GM19468 (cell line): ENCODE data around the gene HOXA13.

Experiments
- ATAC-seq: cut with Tn5 transposase; IDR thresholded peaks from one replicate; pipeline ENCODE4 v1.9.1; 2021; ENCODE audit warnings: mild to moderate bottlenecking, moderate library complexity, moderate number of reproducible peaks; ENCODE audit not compliant: unreplicated experiment; ENCODE audit errors: extremely low read depth

Gene HOXA13

GRCh38 chr7:27209933-27210440 is 10.1 kb upstream of the HOXA13 start:
- ATAC-seq: no peak

DNA sequence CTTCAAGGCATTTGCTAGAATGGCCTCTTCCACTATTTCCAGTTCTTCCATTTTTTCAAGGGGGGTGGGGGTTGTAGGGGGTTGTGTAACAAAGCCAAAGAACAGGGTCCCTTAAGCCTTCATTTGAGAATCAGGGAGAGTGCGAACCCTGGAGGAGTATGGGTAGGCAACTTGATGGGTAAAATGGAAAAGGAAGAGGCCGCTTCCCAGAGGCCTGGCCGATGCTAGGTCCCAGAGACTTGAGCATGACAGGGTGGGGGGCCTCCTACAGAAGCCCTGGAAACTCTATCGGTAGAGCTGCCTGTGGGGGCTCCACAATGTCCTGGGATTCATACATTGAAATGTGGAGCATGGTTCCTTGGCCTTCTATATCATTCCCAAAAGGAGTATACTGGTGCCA is 9.1 kb upstream of the HOXA13 start:
- ATAC-seq: no peak

DNA sequence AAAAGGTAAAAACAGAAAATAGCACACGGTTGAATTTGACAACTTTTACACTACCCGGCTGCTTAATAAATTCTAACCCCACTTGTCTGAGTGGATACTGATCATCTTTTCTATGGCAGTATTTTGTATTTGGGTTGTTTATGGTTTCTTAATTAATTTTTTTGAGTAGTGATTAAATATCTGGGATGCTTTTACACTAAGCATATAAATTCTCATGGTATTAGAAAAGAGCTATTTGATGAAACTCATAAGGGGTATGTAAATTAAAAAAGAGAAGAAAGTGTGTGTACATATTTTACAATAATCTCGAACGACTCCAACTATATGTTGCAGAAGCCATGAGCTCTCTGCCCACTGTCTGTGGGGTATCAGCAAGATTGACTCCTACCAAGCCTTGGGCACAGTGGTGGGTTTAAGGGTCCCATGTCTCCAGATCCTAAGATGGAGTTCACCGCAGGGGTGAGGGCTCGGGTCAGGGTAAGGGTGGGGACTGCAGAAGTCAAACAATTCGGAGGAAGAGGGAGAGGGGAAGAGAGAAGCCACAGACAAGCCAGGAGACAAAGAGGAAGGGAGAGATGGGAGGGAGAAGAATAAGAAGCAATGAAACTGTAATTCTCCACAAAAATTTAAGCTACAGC is 7.6 kb upstream of the HOXA13 start:
- ATAC-seq: no peak

DNA sequence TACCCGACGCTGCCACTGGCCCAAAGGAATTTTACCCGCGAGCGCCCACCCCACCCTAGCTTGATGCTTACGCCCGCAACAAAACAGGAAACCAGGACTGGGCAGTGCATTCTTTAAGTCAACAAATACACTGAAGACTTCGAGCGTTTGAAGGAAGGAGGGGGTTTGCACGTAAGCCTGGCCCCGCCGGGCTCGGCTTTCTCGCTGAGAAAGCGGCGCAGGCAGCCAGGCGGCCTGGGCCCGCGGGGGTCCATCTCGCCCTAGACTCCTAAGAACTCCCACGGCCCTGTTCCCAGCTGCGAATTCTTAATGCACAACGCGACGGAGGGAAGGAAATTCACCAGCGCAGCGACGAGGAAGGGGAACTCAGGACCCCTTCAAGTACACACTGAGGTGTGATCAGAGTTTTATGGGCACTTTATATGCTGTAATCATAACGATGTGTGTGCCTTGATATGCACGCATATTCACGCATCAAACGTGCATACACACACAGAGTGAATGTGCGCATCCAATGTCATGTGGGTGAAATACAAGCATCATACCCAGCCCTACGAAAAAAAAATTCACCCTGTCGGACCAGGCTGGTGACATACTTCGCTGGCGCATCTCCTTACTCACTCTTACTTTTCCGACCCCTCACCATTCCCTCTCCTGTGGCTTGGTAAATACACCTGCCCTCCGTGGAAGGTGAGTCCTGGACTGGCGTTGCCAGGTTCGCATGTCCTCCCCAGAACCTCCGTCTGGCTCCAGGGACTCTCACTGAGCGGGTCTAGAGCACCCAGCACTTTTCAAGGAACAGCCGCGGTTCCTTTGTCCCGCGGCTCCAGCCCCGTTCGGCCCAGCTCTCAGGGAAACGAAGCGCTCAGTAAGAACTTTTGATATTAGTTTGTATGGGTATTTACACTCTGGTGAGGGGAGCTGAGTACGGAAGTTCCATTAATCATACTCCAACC is 5.7 kb upstream of the HOXA13 start:
- no peak for ATAC-seq

GRCh38 chr7:27204851-27205322 is 5.0 kb upstream of the HOXA13 start:
- no peak for ATAC-seq

GRCh38 chr7:27203964-27204594 is 4.2 kb upstream of the HOXA13 start:
- no peak for ATAC-seq

- no peak for ATAC-seq
Measured at GRCh38 chr7:27203365-27203953, 3.6 kb upstream of the HOXA13 start.

DNA sequence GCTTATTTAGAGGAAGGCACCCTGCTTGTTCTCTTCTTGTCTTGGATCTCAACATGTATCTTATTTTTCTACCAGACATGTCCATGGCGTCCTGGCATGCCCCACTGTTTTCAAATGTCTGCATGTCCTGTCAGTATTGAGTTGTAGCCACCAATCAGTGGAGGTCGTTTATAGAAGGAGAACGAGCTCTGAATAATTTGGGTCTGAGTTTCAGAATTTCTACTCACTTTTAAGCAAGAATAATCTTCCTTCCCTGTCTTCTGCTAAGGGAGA is 2.9 kb upstream of the HOXA13 start:
- ATAC-seq: no peak

GRCh38 chr7:27202018-27202861 is 2.3 kb upstream of the HOXA13 start:
- ATAC-seq: no peak

GRCh38 chr7:27201580-27202017 is 1.7 kb upstream of the HOXA13 start:
- ATAC-seq: no peak

DNA sequence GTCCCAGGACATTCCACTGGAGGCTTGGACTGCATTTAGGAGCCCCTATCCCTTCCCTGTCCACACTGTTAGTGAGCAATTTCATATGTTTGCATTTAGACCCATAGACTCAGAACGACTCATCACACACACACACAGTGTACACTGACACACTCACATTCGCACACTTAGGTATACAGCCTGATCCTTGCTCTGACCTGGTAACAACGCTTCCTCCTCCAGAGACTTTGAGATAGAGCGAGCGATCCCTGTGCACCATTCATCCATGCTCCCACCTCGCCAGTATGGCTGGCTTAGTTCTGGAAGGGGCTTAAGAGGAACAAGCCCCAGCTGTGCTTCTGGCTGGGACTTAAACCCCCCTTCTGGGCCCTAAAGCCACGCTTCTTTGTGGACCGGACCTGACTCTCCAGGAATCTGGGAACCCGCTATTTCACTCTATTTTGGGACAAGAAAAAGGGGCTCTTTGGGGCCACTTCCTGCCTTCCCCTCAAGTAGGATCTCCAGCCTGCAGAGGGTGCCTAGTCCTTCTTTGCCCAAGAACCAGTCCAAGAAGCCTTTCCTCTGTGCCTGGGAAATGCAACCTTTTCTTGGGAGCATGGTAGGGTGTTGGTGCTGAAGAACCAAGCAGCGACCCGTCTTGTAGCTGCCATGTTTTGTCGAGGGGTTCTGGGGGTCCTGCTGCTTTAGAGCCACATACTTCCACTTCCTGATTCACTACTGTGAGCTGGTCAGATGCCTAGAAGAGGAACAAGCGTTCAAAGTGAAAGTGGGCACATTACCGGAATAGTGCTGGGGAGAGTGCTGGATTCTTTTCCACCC is 1.1 kb upstream of the HOXA13 start:
- no peak for ATAC-seq

DNA sequence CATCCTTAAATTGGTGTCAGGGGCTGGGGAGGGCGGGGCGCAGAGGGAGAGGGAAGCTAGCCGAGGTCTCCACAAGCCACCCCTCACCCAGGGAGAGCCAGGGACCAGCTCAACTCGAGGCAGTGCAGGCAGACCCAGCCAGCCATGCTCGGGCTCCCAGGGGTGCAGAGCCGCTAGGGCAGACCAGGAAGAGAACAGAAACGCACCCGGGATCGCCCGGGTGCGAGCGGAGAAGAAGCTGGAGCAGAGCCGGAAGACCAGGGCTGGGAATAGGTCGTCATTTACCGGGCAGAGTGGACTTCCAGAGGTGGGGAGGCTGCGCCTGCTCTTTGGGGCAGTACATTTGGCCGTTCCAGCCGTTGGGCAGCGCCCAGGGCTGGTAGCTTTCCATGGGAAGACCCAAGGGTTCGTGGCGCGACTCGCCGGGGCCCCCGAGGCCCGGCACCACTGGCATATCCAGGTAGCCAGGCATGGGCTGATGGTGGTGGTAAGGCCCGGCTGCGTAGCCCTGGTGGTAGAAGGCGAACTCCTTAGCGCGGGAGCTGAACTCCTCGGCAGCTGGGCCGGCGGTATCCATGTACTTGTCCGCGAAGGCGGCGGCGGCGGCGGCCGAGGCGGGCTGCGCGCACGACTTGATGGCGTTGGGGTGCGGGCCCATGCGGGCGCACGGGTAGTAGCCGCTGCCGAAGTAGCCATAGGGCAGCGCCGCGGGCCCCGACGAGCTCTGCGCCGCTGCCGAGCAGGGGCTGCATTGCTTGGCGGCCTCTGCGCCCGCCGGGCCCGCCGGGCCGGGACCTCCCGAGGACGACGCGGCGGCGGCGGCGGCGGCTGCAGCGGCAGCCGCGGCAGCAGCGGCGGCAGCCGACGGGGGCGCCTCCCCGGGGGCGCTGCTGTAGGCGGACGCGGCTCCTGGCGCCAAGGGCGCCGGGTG is 755 bp downstream of the HOXA13 start:
- ATAC-seq: no peak

DNA sequence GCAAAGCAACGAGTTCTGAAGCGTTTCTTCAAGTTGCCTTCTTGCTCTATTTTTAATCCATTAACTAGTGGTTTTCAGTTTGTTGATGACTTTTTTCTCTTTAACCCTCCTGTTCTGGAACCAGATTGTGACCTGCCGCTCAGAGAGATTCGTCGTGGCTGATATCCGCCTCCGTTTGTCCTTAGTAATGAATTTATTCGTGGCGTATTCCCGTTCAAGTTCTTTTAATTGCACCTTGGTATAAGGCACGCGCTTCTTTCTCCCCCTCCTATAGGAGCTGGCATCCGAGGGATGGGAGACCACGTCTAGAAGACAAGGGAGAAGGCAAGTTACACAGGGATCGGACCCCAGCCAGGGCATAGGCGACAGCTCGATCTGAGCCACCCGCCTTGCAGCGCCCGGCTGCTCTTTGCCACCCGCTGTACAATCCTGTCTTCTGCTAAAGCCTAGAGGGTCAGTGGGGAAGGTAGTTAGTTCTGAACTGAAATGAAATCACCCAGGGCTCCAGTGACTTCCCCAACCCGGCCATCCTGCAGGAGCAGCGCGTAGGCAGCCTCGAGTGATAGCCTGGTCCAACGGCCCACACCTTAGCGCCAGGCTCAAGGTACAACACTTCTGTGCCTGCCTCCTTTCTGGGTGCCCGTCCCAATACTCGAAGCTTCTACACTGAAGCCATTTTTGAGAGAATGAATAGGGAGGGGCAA is 1.6 kb downstream of the HOXA13 start:
- ATAC-seq: no peak

GRCh38 chr7:27197137-27198042 is 2.5 kb downstream of the HOXA13 start:
- no peak for ATAC-seq

DNA sequence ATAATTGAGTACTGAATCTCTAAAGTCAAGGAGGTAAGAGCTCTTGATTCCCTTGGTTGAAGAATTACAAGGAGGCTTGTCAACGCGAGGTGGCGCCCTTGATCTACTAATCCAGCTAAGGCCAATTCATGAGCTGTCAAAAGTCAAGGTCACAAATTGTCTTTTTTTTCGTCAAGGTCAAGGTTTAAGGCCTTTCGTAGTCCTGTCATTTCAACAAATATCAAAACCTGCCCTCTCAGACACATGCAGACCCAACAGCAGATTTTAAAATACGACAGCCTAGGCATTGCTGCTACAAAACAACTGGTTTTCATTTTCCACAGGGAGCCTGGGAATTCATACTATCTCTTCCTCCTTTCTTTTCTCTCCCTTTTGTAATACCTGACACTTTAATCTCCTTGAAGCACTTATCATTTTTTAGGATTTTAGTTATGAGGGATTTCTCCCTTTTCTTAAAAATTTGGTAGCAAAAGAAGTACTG is 3.6 kb downstream of the HOXA13 start:
- ATAC-seq: no peak
